Activated CD4-positive, alpha-beta T cell treated with anti-CD3 and anti-CD28 coated beads for 24 hours (primary cell): ENCODE data around the gene MSI2.

Source experiments
- DNase-seq, 2 donors: peaks; one replicate each; pipeline ENCODE4 v3.0.0-alpha.2; 2020; ENCODE audit warnings: low read depth in 2 of 2

MSI2 gene

GRCh38 chr17:57410169-57410568, 153.8 kb downstream of the MSI2 start:
- DNase-seq = no peak

GRCh38 chr17:57412520-57413096, 156.3 kb downstream of the MSI2 start:
- no peak for DNase-seq

GRCh38 chr17:57413848-57414651, 157.7 kb downstream of the MSI2 start:
- no peak for DNase-seq

- DNase-seq = no peak
Measured at GRCh38 chr17:57415751-57416207, 159.5 kb downstream of the MSI2 start.

- no peak for DNase-seq
Measured at GRCh38 chr17:57416369-57416768, 160.0 kb downstream of the MSI2 start.

GRCh38 chr17:57417956-57418355, 161.6 kb downstream of the MSI2 start:
- no peak for DNase-seq

GRCh38 chr17:57418463-57419246, 162.3 kb downstream of the MSI2 start:
- no peak for DNase-seq

GRCh38 chr17:57419940-57420550, 163.7 kb downstream of the MSI2 start:
- DNase-seq = no peak

GRCh38 chr17:57420734-57421717, 164.7 kb downstream of the MSI2 start:
- DNase-seq = no peak

GRCh38 chr17:57422574-57423164, 166.3 kb downstream of the MSI2 start:
- no peak for DNase-seq

- no peak for DNase-seq
Measured at GRCh38 chr17:57423541-57423940, 167.2 kb downstream of the MSI2 start.

- DNase-seq = no peak
Measured at GRCh38 chr17:57424273-57424672, 167.9 kb downstream of the MSI2 start.

GRCh38 chr17:57424777-57425188, 168.5 kb downstream of the MSI2 start:
- DNase-seq = no peak

GRCh38 chr17:57425431-57425830, 169.1 kb downstream of the MSI2 start:
- DNase-seq = no peak

- no peak for DNase-seq
Measured at GRCh38 chr17:57425903-57426880, 169.9 kb downstream of the MSI2 start.

GRCh38 chr17:57429966-57430365, 173.6 kb downstream of the MSI2 start:
- no peak for DNase-seq

GRCh38 chr17:57431415-57431814, 175.1 kb downstream of the MSI2 start:
- no peak for DNase-seq

GRCh38 chr17:57432507-57433277, 176.4 kb downstream of the MSI2 start:
- DNase-seq = no peak

GRCh38 chr17:57433452-57433851, 177.1 kb downstream of the MSI2 start:
- DNase-seq = no peak
